H1 (cell line): ENCODE measurements around the gene DHCR7. TPM values are rescaled to one million over a fixed set of nuclear protein-coding genes. Genes with fewer than 3 reads are reported as not detected.

Experiments
- BCL11A ChIP-seq, 2 experiments: IDR thresholded peaks; one replicate each; pipeline ENCODE4 v1.6.1; 2011; ENCODE audit warnings: low read depth in 2 of 2, low read length in 2 of 2, mild to moderate bottlenecking in 2 of 2
- CHD7 ChIP-seq: fragments of 300-600 bp; sonication (generic); IDR thresholded peaks from 2 replicates; pipeline ENCODE4 v1.7.1; 2012; ENCODE audit warnings: low read length, moderate library complexity, mild to moderate bottlenecking, inconsistent platforms; ENCODE audit not compliant: insufficient replicate concordance
- E2F6 ChIP-seq: IDR thresholded peaks from 2 replicates; pipeline ENCODE4 v1.6.1; 2012; ENCODE audit warnings: inconsistent platforms
- polyA plus RNA-seq, 7 experiments: library from polyadenylated mRNA; depleted of rRNA in 3 of 7; stranded (reverse) in 5 of 7; unstranded in 2 of 7; fragments of >200 nt in 5 of 7; fragments of 200-250 nt in 2 of 7; gene quantifications; 1 replicate in 5 of 7; 2 replicates in 1 of 7; 4 replicates in 1 of 7; pipeline versions ENCODE4 v1.2.1 to v1.2.3, GENCODE V29; 2011 to 2013; ENCODE audit warnings: missing spikeins in 2 of 7, mixed read lengths in 2 of 7
- total RNA-seq: library from RNA; stranded (reverse); fragmentation: NEBNext Ultra II Directional; extraction: Animal tissue kit (Norgen Biotek cat#: 25700); gene quantifications from 2 replicates; pipeline ENCODE4 v1.2.1, GENCODE V29; 2021

DHCR7 gene
- total and polyA plus RNA-seq, 2 of the 8 experiments (the other 6 are each of a cell fraction or from before 2014, with no cell fraction given) = 144 to 157 TPM

- TF ChIP-seq CHD7 (no peak), E2F6 (no peak), BCL11A (IDR thresholded peaks at IDR 0.05; ENCODE audit: low read depth in 2 of 2, low read length in 2 of 2) (no peak)
Observed at GRCh38 chr11:71456831-71457230, 8.6 kb upstream of the DHCR7 start (continued).
